SK-N-SH treated with all-trans-retinoic acid at 6 μM for 48 hours (cell line): ENCODE results near the gene KCNMA1.

Experiments used
- ATAC-seq: fragments of 200-7000 bp; cut with Tn5 transposase; 3 replicates; pipeline ENCODE4 v1.9.1; 2020; ENCODE audit warnings: mild to moderate bottlenecking, moderate library complexity
- ARNTL ChIP-seq: fragments of 450-650 bp; formaldehyde crosslinking; IDR thresholded peaks from 2 replicates; pipeline ENCODE4 v1.5.0; 2020; ENCODE audit warnings: low read depth, mild to moderate bottlenecking, moderate library complexity, borderline replicate concordance
- BACH2 ChIP-seq: fragments of 250-450 bp; sonication (Bioruptor Pico); IDR thresholded peaks from 2 replicates; pipeline ENCODE4 v1.9.0; 2021; ENCODE audit warnings: mild to moderate bottlenecking, borderline replicate concordance
- CSRNP3 ChIP-seq: fragments of 250-450 bp; sonication (Bioruptor Pico); IDR thresholded peaks from 2 replicates; pipeline ENCODE4 v1.5.1; 2021; ENCODE audit warnings: mild to moderate bottlenecking, moderate library complexity
- ISL1 ChIP-seq: fragments of 250-450 bp; sonication (Bioruptor Pico); IDR thresholded peaks from 2 replicates; pipeline ENCODE4 v2.1.2; 2022; ENCODE audit warnings: mild to moderate bottlenecking, moderate library complexity
- OSR1 ChIP-seq: fragments of 250-450 bp; sonication (Bioruptor Pico); IDR thresholded peaks from 2 replicates; pipeline ENCODE4 v1.8.0; 2022; ENCODE audit warnings: moderate library complexity, mild to moderate bottlenecking, inconsistent platforms
- PATZ1 ChIP-seq: fragments of 250-450 bp; sonication (Bioruptor Pico); IDR thresholded peaks from 2 replicates; pipeline ENCODE4 v1.8.0; 2020; ENCODE audit warnings: mild to moderate bottlenecking, moderate library complexity, borderline replicate concordance
- RARB ChIP-seq: fragments of 250-450 bp; sonication (Bioruptor Pico); IDR thresholded peaks from 2 replicates; pipeline ENCODE4 v1.8.0; 2021; ENCODE audit warnings: mild to moderate bottlenecking, moderate library complexity
- SNAI2 ChIP-seq: fragments of 250-450 bp; sonication (Bioruptor Pico); IDR thresholded peaks from 2 replicates; pipeline ENCODE4 v1.5.0; 2020; ENCODE audit warnings: mild to moderate bottlenecking, moderate library complexity
- TCF4 ChIP-seq: fragments of 250-450 bp; sonication (Bioruptor Pico); IDR thresholded peaks from 2 replicates; pipeline ENCODE4 v1.8.0; 2021; ENCODE audit warnings: mild to moderate bottlenecking, moderate library complexity, borderline replicate concordance
- TOX ChIP-seq: fragments of 250-450 bp; sonication (Bioruptor Pico); IDR thresholded peaks from 2 replicates; pipeline ENCODE4 v1.8.0; 2021; ENCODE audit warnings: mild to moderate bottlenecking, moderate library complexity, borderline replicate concordance
- ZC3H10 ChIP-seq: fragments of 250-450 bp; sonication (Bioruptor Pico); IDR thresholded peaks from 2 replicates; pipeline ENCODE4 v1.5.1; 2021; ENCODE audit warnings: mild to moderate bottlenecking, moderate library complexity
- ZFP30 ChIP-seq: fragments of 450-650 bp; formaldehyde crosslinking; IDR thresholded peaks from 2 replicates; pipeline ENCODE4 v1.5.0; 2022; ENCODE audit warnings: mild to moderate bottlenecking, moderate library complexity
- ZNF70 ChIP-seq: fragments of 450-650 bp; formaldehyde crosslinking; IDR thresholded peaks from 2 replicates; pipeline ENCODE4 v1.5.0; 2020; ENCODE audit warnings: mild to moderate bottlenecking, moderate library complexity
- ZNF8 ChIP-seq: fragments of 450-650 bp; formaldehyde crosslinking; IDR thresholded peaks from 2 replicates; pipeline ENCODE4 v1.5.0; 2020; ENCODE audit warnings: mild to moderate bottlenecking, moderate library complexity
- TF ChIP-seq, protein P1 (sequence below): fragments of 250-450 bp; sonication (Bioruptor Pico); IDR thresholded peaks from 2 replicates; pipeline ENCODE4 v1.8.0; 2021; ENCODE audit warnings: low read depth, mild to moderate bottlenecking, moderate library complexity, borderline replicate concordance
- TF ChIP-seq, protein P2 (sequence below): fragments of 250-450 bp; sonication (Bioruptor Pico); IDR thresholded peaks from 2 replicates; pipeline ENCODE4 v1.5.1; 2020; ENCODE audit warnings: low read depth, mild to moderate bottlenecking, moderate library complexity
- TF ChIP-seq, protein P3 (sequence below): fragments of 250-450 bp; sonication (Bioruptor Pico); IDR thresholded peaks from 2 replicates; pipeline ENCODE4 v1.5.0; 2020; ENCODE audit warnings: mild to moderate bottlenecking, moderate library complexity

The KCNMA1 gene

GRCh38 chr10:77422491-77423338, 214.9 kb downstream of the KCNMA1 start:
- peak; percentile 54 for ATAC-seq

DNA sequence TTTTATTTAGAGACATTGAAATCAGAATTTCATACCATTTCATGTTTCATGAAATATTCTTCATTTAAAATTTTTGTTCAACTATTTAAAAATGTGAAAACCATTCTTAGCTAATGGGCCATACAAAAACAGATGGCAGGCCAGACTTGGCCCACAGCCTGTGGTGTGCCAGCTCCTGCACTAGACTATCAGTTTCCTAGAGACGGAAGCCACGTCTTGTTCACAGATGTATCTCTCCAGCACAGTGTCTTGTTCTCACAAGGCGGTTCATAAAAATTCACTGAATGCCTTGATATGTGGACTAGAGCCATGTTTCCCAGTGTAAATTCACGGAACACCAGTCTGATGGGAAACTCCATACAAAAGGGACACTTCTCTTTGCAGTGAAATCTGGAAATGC, 216.0 kb downstream of the KCNMA1 start:
- TF ChIP-seq, protein P1, sequence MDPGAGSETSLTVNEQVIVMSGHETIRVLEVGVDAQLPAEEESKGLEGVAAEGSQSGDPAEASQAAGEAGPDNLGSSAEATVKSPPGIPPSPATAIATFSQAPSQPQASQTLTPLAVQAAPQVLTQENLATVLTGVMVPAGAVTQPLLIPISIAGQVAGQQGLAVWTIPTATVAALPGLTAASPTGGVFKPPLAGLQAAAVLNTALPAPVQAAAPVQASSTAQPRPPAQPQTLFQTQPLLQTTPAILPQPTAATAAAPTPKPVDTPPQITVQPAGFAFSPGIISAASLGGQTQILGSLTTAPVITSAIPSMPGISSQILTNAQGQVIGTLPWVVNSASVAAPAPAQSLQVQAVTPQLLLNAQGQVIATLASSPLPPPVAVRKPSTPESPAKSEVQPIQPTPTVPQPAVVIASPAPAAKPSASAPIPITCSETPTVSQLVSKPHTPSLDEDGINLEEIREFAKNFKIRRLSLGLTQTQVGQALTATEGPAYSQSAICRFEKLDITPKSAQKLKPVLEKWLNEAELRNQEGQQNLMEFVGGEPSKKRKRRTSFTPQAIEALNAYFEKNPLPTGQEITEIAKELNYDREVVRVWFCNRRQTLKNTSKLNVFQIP: no peak
- TF ChIP-seq ZFP30 (CRISPR knock-in tag) (no peak), RARB (CRISPR knock-in tag) (no peak), ZC3H10 (no peak), PATZ1 (no peak), SNAI2 (no peak), ARNTL (no peak), TOX (no peak), ZNF70 (no peak), ZNF8 (no peak), OSR1 (CRISPR knock-in tag) (no peak), TCF4 (CRISPR knock-in tag) (no peak)
- TF ChIP-seq, protein P2, sequence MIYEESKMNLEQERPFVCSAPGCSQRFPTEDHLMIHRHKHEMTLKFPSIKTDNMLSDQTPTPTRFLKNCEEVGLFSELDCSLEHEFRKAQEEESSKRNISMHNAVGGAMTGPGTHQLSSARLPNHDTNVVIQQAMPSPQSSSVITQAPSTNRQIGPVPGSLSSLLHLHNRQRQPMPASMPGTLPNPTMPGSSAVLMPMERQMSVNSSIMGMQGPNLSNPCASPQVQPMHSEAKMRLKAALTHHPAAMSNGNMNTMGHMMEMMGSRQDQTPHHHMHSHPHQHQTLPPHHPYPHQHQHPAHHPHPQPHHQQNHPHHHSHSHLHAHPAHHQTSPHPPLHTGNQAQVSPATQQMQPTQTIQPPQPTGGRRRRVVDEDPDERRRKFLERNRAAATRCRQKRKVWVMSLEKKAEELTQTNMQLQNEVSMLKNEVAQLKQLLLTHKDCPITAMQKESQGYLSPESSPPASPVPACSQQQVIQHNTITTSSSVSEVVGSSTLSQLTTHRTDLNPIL (CRISPR knock-in tag): no peak
- ATAC-seq: no peak

More at GRCh38 chr10:77422491-77423338, 214.9 kb downstream of the KCNMA1 start:
- peak; percentile 78; the same call in 1 of the 2 replicates for TF ChIP-seq TCF4 (CRISPR knock-in tag)
- TF ChIP-seq CSRNP3: 0 out of 2 replicates have a peak, but pooled peaks have one; percentile 37
- TF ChIP-seq OSR1 (CRISPR knock-in tag): no peak
- TF ChIP-seq, protein P3, sequence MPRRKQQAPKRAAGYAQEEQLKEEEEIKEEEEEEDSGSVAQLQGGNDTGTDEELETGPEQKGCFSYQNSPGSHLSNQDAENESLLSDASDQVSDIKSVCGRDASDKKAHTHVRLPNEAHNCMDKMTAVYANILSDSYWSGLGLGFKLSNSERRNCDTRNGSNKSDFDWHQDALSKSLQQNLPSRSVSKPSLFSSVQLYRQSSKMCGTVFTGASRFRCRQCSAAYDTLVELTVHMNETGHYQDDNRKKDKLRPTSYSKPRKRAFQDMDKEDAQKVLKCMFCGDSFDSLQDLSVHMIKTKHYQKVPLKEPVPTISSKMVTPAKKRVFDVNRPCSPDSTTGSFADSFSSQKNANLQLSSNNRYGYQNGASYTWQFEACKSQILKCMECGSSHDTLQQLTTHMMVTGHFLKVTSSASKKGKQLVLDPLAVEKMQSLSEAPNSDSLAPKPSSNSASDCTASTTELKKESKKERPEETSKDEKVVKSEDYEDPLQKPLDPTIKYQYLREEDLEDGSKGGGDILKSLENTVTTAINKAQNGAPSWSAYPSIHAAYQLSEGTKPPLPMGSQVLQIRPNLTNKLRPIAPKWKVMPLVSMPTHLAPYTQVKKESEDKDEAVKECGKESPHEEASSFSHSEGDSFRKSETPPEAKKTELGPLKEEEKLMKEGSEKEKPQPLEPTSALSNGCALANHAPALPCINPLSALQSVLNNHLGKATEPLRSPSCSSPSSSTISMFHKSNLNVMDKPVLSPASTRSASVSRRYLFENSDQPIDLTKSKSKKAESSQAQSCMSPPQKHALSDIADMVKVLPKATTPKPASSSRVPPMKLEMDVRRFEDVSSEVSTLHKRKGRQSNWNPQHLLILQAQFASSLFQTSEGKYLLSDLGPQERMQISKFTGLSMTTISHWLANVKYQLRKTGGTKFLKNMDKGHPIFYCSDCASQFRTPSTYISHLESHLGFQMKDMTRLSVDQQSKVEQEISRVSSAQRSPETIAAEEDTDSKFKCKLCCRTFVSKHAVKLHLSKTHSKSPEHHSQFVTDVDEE (CRISPR knock-in tag): peak; percentile 78; the same call in 1 of the 2 replicates
- no peak for TF ChIP-seq ZFP30 (CRISPR knock-in tag)
- TF ChIP-seq BACH2 (CRISPR knock-in tag): no peak
- TF ChIP-seq ZNF70: no peak
- TF ChIP-seq ISL1 (CRISPR knock-in tag): peak; percentile 75

GRCh38 chr10:77420947-77421523, 216.6 kb downstream of the KCNMA1 start:
- TF ChIP-seq ISL1 (CRISPR knock-in tag) (no peak), ARNTL (no peak), CSRNP3 (no peak), ZFP30 (CRISPR knock-in tag) (no peak), SNAI2 (no peak)
- no peak for ATAC-seq
